Adrenal gland (tissue), 5 donors: ENCODE measurements around the gene FTH1.
A peak's percentile ranks its signal among the peaks of the same experiment; 100 is the strongest.

ENCODE experiments used
- POLR2A ChIP-seq, 2 donors: fragments of 450-650 bp; IDR thresholded peaks; one replicate each; pipeline ENCODE4 v1.6.1; 2017; ENCODE audit warnings: antibody characterized with exemption in 2 of 2, mild to moderate bottlenecking in 2 of 2, moderate library complexity in 1 of 2
- TF ChIP-seq, protein P1 (sequence below), 6 experiments: fragments of 450-650 bp in 4 of 6; fragments of 200-600 bp in 2 of 6; sonication (generic) in 1 of 6; IDR thresholded peaks; 1 replicate in 5 of 6; 2 replicates in 1 of 6; pipeline versions ENCODE4 v1.5.1 to v1.8.0; 2016 to 2021; ENCODE audit warnings: antibody characterized with exemption in 6 of 6, mild to moderate bottlenecking in 2 of 6, moderate library complexity in 1 of 6
- donor health status: DM: no; HTN: no; CAD: no.

- TF ChIP-seq, protein P1, sequence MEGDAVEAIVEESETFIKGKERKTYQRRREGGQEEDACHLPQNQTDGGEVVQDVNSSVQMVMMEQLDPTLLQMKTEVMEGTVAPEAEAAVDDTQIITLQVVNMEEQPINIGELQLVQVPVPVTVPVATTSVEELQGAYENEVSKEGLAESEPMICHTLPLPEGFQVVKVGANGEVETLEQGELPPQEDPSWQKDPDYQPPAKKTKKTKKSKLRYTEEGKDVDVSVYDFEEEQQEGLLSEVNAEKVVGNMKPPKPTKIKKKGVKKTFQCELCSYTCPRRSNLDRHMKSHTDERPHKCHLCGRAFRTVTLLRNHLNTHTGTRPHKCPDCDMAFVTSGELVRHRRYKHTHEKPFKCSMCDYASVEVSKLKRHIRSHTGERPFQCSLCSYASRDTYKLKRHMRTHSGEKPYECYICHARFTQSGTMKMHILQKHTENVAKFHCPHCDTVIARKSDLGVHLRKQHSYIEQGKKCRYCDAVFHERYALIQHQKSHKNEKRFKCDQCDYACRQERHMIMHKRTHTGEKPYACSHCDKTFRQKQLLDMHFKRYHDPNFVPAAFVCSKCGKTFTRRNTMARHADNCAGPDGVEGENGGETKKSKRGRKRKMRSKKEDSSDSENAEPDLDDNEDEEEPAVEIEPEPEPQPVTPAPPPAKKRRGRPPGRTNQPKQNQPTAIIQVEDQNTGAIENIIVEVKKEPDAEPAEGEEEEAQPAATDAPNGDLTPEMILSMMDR (IDR thresholded peaks at IDR 0.05), result no peak
- peak in 1 of 2 donors; percentile 82 for TF ChIP-seq POLR2A (IDR thresholded peaks at IDR 0.05)
Measured at GRCh38 chr11:61971248-61972111, 4.0 kb upstream of the FTH1 start.
